Neuronal stem cell (in vitro differentiated cells): ENCODE results near the gene CHCHD3.

Experiments used
- DNase-seq: peaks from one replicate; pipeline ENCODE4 v3.0.0-alpha.2; 2013; ENCODE audit warnings: low spot score
- H2AFZ ChIP-seq: one replicate; pipeline ENCODE4 v1.6.1; 2013; ENCODE audit warnings: mild to moderate bottlenecking, low read length, inconsistent platforms
- H2AK5ac ChIP-seq: 2 replicates; pipeline ENCODE4 v1.6.1; 2013; ENCODE audit warnings: low read depth, mild to moderate bottlenecking, inconsistent platforms, low read length, moderate library complexity, mixed read lengths
- H2BK120ac ChIP-seq: 2 replicates; pipeline ENCODE4 v1.6.1; 2013; ENCODE audit warnings: low read depth, mild to moderate bottlenecking, inconsistent platforms, low read length, moderate library complexity, mixed read lengths
- H2BK12ac ChIP-seq: one replicate; pipeline ENCODE4 v1.6.1; 2013; ENCODE audit warnings: low read length, inconsistent platforms
- H2BK15ac ChIP-seq: 2 replicates; pipeline ENCODE4 v1.6.1; 2013; ENCODE audit warnings: mild to moderate bottlenecking, low read length, inconsistent platforms, mixed read lengths
- H2BK5ac ChIP-seq: one replicate; pipeline ENCODE4 v1.6.1; 2013; ENCODE audit warnings: inconsistent platforms, mild to moderate bottlenecking, low read length, moderate library complexity
- H3K14ac ChIP-seq: one replicate; pipeline ENCODE4 v1.6.1; 2013; ENCODE audit warnings: low read length, inconsistent platforms
- H3K18ac ChIP-seq: 2 replicates; pipeline ENCODE4 v1.6.1; 2013; ENCODE audit warnings: low read length, inconsistent platforms
- H3K23ac ChIP-seq: 2 replicates; pipeline ENCODE4 v1.6.1; 2013; ENCODE audit warnings: low read depth, mild to moderate bottlenecking, mixed read lengths, low read length, inconsistent platforms; ENCODE audit not compliant: poor library complexity
- H3K27ac ChIP-seq: replicated peaks from 3 replicates; pipeline ENCODE4 v1.5.1; 2013; ENCODE audit warnings: low read length, inconsistent platforms
- H3K27me3 ChIP-seq, 3 experiments: 2 replicates each; pipeline ENCODE4 v1.6.1; 2013; ENCODE audit warnings: low read length in 3 of 3, mild to moderate bottlenecking in 2 of 3, inconsistent platforms in 1 of 3, low read depth in 1 of 3, mixed read lengths in 1 of 3, moderate library complexity in 1 of 3; ENCODE audit not compliant: control insufficient read depth in 3 of 3, insufficient read depth in 3 of 3
- H3K36me3 ChIP-seq, 2 donors: replicated peaks in 1 of 2; 2 replicates each; pipeline ENCODE4 v1.6.1; 2013; ENCODE audit warnings: low read length in 2 of 2; ENCODE audit not compliant: control insufficient read depth in 2 of 2, insufficient read depth in 2 of 2
- H3K4ac ChIP-seq: 2 replicates; pipeline ENCODE4 v1.6.1; 2013; ENCODE audit warnings: inconsistent platforms, mild to moderate bottlenecking, low read length, moderate library complexity
- H3K4me1 ChIP-seq, 2 donors: 1 replicate in 1 of 2; 2 replicates in 1 of 2; pipeline ENCODE4 v1.6.1; 2013; ENCODE audit warnings: low read length in 2 of 2, low read depth in 1 of 2; ENCODE audit not compliant: control insufficient read depth in 2 of 2, insufficient read depth in 1 of 2
- H3K4me2 ChIP-seq: one replicate; pipeline ENCODE4 v1.6.1; 2013; ENCODE audit warnings: mild to moderate bottlenecking, low read length, inconsistent platforms; ENCODE audit not compliant: insufficient read depth, poor library complexity, severe bottlenecking
- H3K4me3 ChIP-seq, 2 donors: 2 replicates each; pipeline ENCODE4 v1.5.1; 2013; ENCODE audit warnings: low read length in 2 of 2, mild to moderate bottlenecking in 2 of 2, inconsistent platforms in 1 of 2, moderate library complexity in 1 of 2
- H3K79me1 ChIP-seq: one replicate; pipeline ENCODE4 v1.6.1; 2013; ENCODE audit warnings: low read depth, mild to moderate bottlenecking, inconsistent platforms, low read length, moderate library complexity
- H3K9ac ChIP-seq: one replicate; pipeline ENCODE4 v1.6.1; 2013; ENCODE audit warnings: mild to moderate bottlenecking, low read depth, low read length, inconsistent platforms; ENCODE audit not compliant: poor library complexity
- H3K9me3 ChIP-seq, 2 donors: replicated peaks in 1 of 2; 2 replicates each; pipeline versions ENCODE3 to v1.6.1; 2013; ENCODE audit warnings: low read length in 2 of 2, mild to moderate bottlenecking in 2 of 2, inconsistent platforms in 1 of 2, low read depth in 1 of 2, mixed read lengths in 1 of 2, moderate library complexity in 1 of 2; ENCODE audit not compliant: control insufficient read depth in 2 of 2, insufficient read depth in 1 of 2
- H4K8ac ChIP-seq: one replicate; pipeline ENCODE4 v1.6.1; 2013; ENCODE audit warnings: low read depth, mild to moderate bottlenecking, inconsistent platforms, low read length, moderate library complexity
- H4K91ac ChIP-seq: one replicate; pipeline ENCODE4 v1.6.1; 2013; ENCODE audit warnings: low read length, low read depth, mild to moderate bottlenecking, inconsistent platforms; ENCODE audit not compliant: poor library complexity
- WGBS, 2 donors: extraction: QIAGEN DNeasy Blood & Tissue Kit; methylation state at CpG; one replicate each; pipeline ENCODE4 v1.1.7; 2013; ENCODE audit warnings: missing lambda C conversion rate in 2 of 2, mixed read lengths in 1 of 2; ENCODE audit not compliant: insufficient read length in 2 of 2, insufficient replicate concordance in 1 of 2; ENCODE audit errors: extremely low coverage in 2 of 2; 5-methylcytosine and 5-hydroxymethylcytosine counted together

The CHCHD3 gene

GRCh38 chr7:132745510-132745909 lies 336.4 kb downstream of the CHCHD3 start:
- no peaks in the 10 kb centered on the region for H3K27me3 ChIP-seq
- no peak overlapping the region for H3K4me2 ChIP-seq
- H3K4ac ChIP-seq, result no peak overlapping the region
- H2BK120ac ChIP-seq, result no peak overlapping the region
- H2AFZ ChIP-seq, result no peak overlapping the region
- no peaks in the 10 kb centered on the region for H3K9me3 ChIP-seq
- H2AK5ac ChIP-seq, result no peak overlapping the region
- no peak overlapping the region for H3K9ac ChIP-seq
- H2BK12ac ChIP-seq, result no peak overlapping the region
- DNase-seq, result no peak
- H2BK15ac ChIP-seq, result no peak overlapping the region
- no peak overlapping the region for H2BK5ac ChIP-seq
- no peak overlapping the region for H3K14ac ChIP-seq
- H3K18ac ChIP-seq, result no peak overlapping the region
- H4K91ac ChIP-seq, result no peak overlapping the region
- no peaks in the 10 kb centered on the region for H3K36me3 ChIP-seq
- peaks cover 0 to 8% of the 10 kb centered on the region in 2 donors for H3K4me1 ChIP-seq
- H3K4me3 ChIP-seq, result no peak overlapping the region
- no peaks in the 10 kb centered on the region for H3K79me1 ChIP-seq
- no peak overlapping the region for H3K23ac ChIP-seq
- H3K27ac ChIP-seq, result no peak overlapping the region
- H4K8ac ChIP-seq, result no peak overlapping the region

DNA sequence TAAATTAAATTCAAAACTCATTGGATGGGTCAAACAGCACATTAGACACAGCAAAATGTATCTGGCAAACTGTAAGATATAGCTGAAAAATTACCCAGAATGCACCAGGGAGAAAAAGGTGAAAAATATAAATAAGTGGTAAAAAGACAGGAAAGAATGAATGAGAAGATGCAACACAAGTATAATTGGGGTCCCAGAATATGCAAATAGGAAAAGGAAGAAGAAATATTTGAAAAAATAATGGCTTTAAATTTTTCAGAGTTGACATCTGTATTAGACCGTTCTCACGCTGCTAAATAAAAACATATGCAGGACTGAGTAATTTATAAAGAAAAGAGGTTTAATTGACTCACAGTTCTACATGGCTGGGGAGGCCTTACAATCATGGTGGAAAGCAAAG lies 337.9 kb downstream of the CHCHD3 start:
- Histone ChIP-seq H3K27ac (no peak overlapping the region), H3K4me1 (no peaks in the 10 kb centered on the region), H3K9ac (no peak overlapping the region), H4K91ac (no peak overlapping the region), H2BK120ac (no peak overlapping the region), H3K4me2 (no peak overlapping the region), H3K79me1 (no peaks in the 10 kb centered on the region), H2BK12ac (no peak overlapping the region), H2BK5ac (no peak overlapping the region), H2AK5ac (no peak overlapping the region), H3K18ac (no peak overlapping the region), H3K9me3 (no peaks in the 10 kb centered on the region), H2AFZ (no peak overlapping the region), H3K27me3 (no peaks in the 10 kb centered on the region), H3K14ac (no peak overlapping the region), H2BK15ac (no peak overlapping the region), H3K4me3 (no peak overlapping the region), H3K4ac (no peak overlapping the region), H3K36me3 (no peaks in the 10 kb centered on the region), H3K23ac (no peak overlapping the region), H4K8ac (no peak overlapping the region)
- WGBS, 2 donors, result no CpG with 5 or more reads among the region's 2 CpGs
- no peak for DNase-seq

- Histone ChIP-seq H2BK5ac (no peak overlapping the region), H3K4me2 (no peak overlapping the region), H3K14ac (no peak overlapping the region), H2BK120ac (no peak overlapping the region), H2BK12ac (no peak overlapping the region), H3K79me1 (no peaks in the 10 kb centered on the region), H3K9ac (no peak overlapping the region), H3K4me1 (no peaks in the 10 kb centered on the region), H4K91ac (no peak overlapping the region), H3K9me3 (no peaks in the 10 kb centered on the region), H3K27me3 (no peaks in the 10 kb centered on the region), H3K36me3 (no peaks in the 10 kb centered on the region), H2AFZ (no peak overlapping the region), H3K27ac (no peak overlapping the region), H3K4ac (no peak overlapping the region), H3K23ac (no peak overlapping the region), H3K18ac (no peak overlapping the region), H3K4me3 (no peak overlapping the region), H2BK15ac (no peak overlapping the region), H4K8ac (no peak overlapping the region), H2AK5ac (no peak overlapping the region)
- DNase-seq, result no peak
- no CpG with 5 or more reads among the region's 4 CpGs for WGBS, 2 donors
Observed at GRCh38 chr7:132742189-132742612, 339.7 kb downstream of the CHCHD3 start.

GRCh38 chr7:132740176-132740575 lies 341.7 kb downstream of the CHCHD3 start:
- no peak overlapping the region for H3K14ac ChIP-seq
- no peak overlapping the region for H3K4me3 ChIP-seq
- H4K8ac ChIP-seq, result no peak overlapping the region
- H3K9me3 ChIP-seq, result no peaks in the 10 kb centered on the region
- no peaks in the 10 kb centered on the region for H3K36me3 ChIP-seq
- no peak overlapping the region for H3K27ac ChIP-seq
- H3K4me2 ChIP-seq, result no peak overlapping the region
- no peak overlapping the region for H2BK12ac ChIP-seq
- H3K4me1 ChIP-seq, result no peaks in the 10 kb centered on the region
- no peak overlapping the region for H2BK5ac ChIP-seq
- no peak overlapping the region for H2BK120ac ChIP-seq
- H3K18ac ChIP-seq, result no peak overlapping the region
- no peak overlapping the region for H3K23ac ChIP-seq
- no peak overlapping the region for H4K91ac ChIP-seq
- no peaks in the 10 kb centered on the region for H3K79me1 ChIP-seq
- H2BK15ac ChIP-seq, result no peak overlapping the region
- H2AFZ ChIP-seq, result no peak overlapping the region
- no peak overlapping the region for H3K9ac ChIP-seq
- no peak overlapping the region for H3K4ac ChIP-seq
- no peak overlapping the region for H2AK5ac ChIP-seq
- WGBS, 2 donors, result no CpG with 5 or more reads among the region's 5 CpGs
- no peak for DNase-seq
- H3K27me3 ChIP-seq, result no peaks in the 10 kb centered on the region
